NCI-H226 (cell line): ENCODE measurements around the gene ABLIM1.
A peak's percentile ranks its signal among the peaks of the same experiment; 100 is the strongest.

Source experiments
- DNase-seq: peaks from one replicate; pipeline ENCODE4 v3.0.0-alpha.2; 2015

Gene ABLIM1

DNA sequence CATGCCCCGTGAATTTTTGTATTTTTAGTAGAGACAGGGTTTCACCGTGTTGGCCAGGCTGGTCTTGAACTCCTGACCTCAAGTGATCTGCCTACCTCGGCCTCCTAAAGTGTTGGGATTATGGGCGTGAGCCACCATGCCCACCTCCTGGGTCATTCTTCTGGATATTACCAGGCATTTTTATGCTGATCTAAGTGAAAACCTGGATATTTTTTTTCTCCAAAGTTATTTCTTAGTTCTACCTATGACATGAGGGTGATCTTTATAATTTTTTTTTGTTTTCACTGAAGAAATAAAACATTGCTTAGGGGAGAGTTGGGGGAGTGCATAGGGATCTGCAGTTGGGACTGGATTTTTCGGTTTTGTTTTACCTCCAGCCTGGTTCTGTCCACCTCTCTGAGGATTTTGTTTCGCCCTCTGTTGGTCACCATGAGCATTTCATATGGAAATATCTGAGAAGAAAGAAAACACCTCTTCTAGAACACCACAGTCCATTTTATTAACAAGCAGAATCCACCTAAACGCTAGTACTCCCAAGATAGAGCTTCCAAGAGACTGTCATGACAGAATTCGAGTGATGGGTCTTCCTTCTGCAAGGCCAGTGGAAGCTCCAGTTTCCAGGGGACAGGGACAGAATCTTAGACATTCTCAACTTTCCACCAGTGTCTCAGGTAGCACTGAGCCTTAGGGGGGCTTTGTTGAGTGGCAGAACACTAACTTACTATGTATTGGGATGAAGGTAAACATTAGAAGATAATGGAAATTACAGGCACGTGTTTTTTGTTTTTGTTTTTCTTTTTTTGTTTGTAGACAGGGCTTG, 220.4 kb downstream of the ABLIM1 start:
- peak; percentile 4 for DNase-seq

- no peak for DNase-seq
These were observed 221.1 kb downstream of the ABLIM1 start for GRCh38 chr10:114436941-114437340.

DNA sequence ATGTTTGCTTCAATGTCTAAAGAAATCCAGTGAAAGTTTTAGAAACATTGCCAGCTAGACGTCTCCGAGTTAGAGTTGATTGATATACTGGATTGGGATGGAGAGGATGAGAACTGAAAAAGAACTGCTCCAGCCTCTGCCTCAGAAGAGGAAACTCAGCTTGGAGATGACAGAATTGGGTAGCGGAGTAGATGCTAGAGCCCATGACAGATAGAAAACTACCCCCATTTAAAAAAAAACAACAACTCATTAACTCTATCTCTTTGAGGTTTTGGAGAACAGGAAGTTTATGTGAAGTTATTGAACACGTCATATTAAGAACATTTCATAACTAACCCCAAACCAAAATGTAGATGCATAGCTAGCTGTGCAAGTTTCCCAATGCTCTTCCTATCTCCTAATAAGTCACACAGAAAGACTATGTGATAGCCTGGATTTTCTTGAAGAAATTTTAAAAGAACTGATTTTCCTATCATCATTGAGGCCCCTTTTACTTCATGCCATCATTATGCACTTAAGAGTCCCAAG, 225.4 kb downstream of the ABLIM1 start:
- DNase-seq, result no peak

DNA sequence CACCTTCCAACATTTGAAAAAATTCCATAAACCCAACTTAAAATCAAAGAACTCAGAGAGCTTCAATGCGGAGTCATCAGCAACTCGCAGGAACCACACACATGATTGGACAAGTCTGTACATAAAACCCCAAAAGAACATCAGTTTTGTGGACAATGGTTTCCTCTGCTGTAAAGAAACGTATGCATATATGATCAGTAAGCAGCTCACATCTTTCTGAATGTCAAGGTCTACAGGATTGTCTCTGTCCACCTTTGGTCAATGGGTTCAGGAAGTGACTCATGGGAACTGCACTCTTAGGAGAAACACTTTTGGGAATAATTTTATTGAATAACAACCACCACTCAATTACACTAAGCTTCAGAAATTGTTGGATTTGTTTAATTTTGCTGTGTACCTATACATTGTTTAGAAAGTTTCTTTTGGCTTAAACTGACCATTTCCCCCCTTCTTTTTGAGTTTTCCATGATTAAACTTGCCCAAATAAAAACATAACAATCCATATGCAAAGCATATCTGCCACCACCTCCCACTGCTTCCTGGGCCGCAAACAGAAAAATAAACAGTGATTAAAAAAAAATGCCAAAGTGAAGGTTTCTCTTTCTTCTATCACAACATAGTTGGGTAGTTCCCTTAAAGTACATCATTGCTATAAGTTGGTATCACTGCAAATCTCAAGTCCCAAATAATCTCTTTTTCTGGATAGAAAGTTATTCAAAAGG, 226.5 kb downstream of the ABLIM1 start:
- DNase-seq, result no peak

DNA sequence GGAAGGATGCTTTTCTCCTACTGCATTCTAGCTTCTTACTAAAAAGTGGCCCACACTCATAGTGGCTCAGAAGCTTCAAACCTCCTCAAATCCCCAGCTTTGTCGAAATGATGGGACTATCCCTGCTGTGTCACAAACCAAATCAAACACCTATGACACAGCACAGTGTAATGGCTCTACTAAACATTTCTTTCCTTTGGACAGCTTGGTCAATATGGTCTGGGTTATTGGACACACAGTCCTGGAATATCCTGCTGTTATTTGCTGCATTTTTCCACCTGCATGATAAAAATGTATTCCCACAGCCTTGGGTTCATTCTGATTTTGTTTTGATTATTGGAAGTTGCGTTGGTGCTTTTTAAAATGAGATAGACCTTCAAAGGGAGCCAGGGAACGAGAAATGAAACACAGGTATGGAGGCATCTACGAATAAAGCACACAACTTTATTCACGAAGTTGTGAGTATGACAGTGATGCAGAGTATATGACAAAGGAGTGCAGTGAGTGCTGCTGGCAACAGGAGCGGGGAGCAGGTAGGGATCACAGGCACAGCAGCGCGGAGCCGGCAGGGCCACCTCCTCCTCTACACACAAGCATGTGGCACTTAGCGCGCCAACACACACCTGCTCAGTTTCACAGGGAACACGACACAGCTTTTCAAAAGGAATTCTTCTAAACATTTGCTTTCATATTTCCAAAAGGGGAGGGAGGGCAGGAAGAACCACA, 227.2 kb downstream of the ABLIM1 start:
- no peak for DNase-seq

DNA sequence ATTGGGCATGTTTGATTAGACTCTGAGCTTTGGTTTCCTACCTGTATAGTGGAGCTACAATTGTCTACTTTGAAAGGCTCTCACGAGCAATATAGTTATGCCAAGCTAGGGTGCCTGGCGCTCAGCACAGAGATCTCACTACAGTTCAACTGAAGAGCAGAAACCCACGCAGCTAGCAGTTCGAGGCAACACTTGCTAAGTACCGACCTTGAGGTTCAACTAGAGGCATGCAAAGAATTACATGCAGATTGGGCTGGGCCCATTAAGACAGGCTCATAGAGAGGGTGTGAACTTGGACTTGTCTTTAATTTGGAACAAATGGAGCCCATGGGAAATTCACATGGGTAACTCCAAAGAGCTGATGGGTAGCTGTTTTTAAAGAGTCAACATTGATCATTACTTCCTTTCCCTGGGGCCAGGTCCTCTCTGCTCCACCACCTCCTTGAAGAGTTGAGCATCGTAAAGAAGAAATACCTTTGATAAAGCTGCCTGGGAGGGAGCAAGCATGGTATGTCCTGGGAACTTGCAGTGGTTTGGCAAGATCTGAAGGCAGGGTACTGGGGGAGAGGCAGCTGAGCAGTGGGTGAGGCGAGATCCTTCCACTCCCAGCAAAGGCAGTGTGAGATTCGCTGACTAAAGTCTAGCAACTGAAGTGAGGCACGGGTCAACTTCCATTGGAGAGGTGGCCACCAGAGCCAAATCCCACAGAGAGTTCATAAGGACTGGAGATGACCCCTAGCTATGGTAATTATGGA, 228.3 kb downstream of the ABLIM1 start:
- no peak for DNase-seq

DNA sequence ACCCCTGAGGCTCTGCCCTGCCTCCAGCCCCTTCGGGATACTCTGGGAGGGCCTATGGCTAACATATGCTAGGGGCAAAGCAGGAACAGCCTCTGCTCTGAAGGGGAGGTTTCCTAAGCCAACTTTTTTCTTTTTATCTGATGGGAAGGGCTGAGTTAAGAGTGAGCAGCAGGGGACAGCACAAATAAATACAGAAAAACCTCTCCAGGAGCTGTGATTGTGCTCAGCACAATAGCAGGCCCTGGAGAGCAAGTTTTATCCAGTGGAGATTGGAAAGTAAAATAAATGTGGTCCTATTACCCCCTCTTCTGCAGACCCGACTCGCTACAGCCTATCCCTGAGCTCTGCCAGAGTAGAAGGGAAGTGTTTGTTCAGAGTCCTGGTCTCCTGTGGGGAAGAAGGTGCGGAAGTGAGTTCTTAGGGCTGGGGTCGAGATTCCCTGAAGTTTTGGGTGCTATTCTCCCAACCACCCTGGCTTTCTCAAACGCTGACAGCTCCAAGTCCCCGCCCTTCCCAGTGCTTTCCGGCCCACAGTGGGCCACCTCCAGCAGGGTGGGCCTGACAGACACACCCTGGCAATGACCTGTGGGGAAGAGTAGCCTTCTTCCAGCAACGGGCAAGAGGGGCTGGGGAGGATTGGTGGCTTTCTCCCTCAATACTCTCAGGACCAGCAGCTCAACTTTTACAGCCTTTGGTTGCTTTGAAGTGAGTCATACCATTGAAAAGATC, 230.8 kb downstream of the ABLIM1 start:
- no peak for DNase-seq

- DNase-seq, result no peak
These were observed 231.6 kb downstream of the ABLIM1 start for GRCh38 chr10:114426476-114426875.

- DNase-seq, result peak; percentile 45
These were observed 237.1 kb downstream of the ABLIM1 start for GRCh38 chr10:114420811-114421485.

GRCh38 chr10:114418109-114418508, 240.0 kb downstream of the ABLIM1 start:
- DNase-seq, result no peak

DNA sequence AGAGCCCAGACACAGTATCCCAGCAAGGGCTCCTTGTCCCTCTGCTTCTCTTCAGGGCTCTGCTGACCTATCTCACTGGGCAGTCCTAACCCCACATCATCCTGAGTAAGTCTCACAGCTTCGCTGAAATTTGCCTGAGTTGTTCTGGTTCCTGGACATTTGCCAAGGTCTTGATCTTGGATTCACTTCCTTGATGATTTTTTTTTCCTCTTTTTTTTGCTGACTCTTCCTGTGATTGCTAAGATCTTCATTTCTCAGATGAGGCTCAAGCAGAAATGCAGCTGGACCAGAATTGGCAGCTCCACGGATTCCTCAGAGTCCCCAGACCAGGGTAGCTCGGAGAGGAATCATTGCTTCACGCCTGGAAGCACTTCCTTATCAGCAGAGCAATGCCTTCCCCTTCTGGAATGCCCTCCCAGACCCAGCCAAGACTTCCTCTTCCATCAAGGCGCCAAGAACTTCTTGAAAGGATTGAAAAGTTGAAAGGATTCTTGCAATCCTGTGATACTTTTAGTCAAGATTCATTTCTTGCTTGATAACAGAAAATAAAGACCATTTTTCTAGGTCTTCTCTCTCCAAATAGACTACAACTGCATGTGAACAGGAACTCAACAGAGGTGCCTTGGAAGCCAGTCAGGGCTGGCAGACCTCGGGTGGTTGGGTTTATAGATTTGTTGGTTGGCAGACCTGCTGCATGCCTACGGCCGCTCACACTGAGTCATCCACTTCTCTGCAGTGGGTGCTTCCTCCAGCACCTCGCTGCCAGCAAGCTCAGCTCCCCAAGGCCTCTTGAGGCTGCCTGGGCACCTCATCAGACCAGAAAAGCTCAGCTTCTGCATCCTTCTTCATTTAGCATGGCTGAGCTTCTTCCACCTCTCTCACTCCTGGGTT, 244.9 kb downstream of the ABLIM1 start:
- DNase-seq, result peak; percentile 78

GRCh38 chr10:114408968-114409444, 249.1 kb downstream of the ABLIM1 start:
- no peak for DNase-seq

- DNase-seq, result no peak
These were observed 249.7 kb downstream of the ABLIM1 start for GRCh38 chr10:114408112-114408967.

DNA sequence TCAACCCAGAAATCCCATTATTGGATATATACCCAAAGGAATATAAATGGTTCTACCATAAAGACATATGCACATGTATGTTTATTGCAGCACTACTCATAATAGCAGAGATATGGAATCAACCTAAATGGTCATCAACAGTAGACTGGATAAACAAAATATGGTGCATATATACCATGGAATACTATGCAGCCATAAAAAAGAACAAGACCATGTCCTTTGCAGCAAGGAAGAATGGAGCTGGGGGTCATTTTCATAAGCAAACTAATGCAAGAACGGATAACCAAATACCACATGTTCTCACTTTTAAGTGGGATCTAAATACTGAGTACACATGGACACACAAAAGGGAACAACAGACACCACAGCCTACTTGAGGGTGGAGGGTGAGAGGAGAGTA, 251.6 kb downstream of the ABLIM1 start:
- DNase-seq, result no peak

DNA sequence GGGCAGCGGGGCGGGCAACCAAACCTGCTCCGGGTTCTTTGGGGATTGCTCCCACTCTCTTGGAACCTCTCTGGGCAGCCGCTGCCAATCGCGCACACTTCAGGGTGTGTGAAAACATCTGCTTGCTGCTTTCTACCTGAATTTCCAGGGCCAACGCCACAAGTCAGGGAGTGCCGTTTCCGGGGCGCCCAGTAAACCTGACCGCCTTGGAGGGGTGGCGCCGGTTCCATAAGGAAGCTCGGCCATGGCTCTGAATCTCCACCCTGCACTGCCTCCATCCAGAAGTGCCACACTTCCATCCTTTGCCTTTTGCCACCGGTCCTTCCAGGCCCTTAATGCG, 253.1 kb downstream of the ABLIM1 start:
- DNase-seq, result no peak

- DNase-seq, result no peak
These were observed 253.7 kb downstream of the ABLIM1 start, which contains the start of gene AFAP1L2 for GRCh38 chr10:114404171-114405010. Gene AFAP1L2 (minus strand): TSS chr10:114404502. CDS start chr10:114404455, 47 bp downstream.

GRCh38 chr10:114403541-114404161, 254.4 kb downstream of the ABLIM1 start:
- DNase-seq, result no peak
